PC-9 (cell line): ENCODE results near the gene ZNF574.

ENCODE experiments used
- CTCF ChIP-seq: fragments of 200-600 bp; sonication (generic); conservative IDR thresholded peaks from 2 replicates; pipeline ENCODE4 v1.6.1; 2017; ENCODE audit warnings: mixed run types, antibody characterized with exemption, mild to moderate bottlenecking, moderate library complexity
- EZH2 ChIP-seq: fragments of 200-600 bp; sonication (generic); IDR thresholded peaks from 2 replicates; pipeline ENCODE4 v1.8.0; 2017; ENCODE audit warnings: antibody characterized with exemption, low read depth

DNA sequence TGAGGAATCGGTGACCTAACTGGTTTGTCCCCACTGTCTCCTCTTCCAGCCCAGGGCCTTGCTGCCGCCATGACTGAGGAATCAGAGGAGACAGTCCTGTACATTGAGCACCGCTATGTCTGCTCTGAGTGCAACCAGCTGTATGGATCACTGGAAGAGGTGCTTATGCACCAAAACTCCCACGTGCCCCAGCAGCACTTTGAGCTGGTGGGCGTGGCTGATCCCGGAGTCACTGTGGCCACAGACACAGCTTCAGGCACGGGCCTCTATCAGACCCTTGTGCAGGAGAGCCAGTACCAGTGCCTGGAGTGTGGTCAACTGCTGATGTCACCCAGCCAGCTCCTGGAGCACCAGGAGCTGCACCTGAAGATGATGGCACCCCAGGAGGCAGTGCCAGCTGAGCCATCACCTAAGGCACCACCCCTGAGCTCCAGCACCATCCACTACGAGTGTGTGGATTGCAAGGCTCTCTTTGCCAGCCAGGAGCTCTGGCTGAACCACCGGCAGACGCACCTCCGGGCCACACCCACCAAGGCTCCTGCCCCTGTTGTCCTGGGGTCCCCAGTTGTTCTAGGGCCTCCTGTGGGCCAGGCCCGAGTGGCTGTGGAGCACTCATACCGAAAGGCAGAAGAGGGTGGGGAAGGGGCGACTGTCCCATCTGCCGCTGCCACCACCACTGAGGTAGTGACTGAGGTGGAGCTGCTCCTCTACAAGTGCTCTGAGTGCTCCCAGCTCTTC, 2.7 kb downstream of the ZNF574 start:
- TF ChIP-seq CTCF (no peak), EZH2 (no peak)
